NCI-H2029 (cell line): ENCODE results near the gene FGD1.
A peak's percentile ranks its signal among the peaks of the same experiment; 100 is the strongest.
"Not testable (repeated sequence)": the region's sequence is repeated elsewhere in the genome, so short reads cannot be mapped to it uniquely, and the experiment has no call there.

Experiments
- DNase-seq: peaks from one replicate; lab custom pipeline; 2025; lab: John Stamatoyannopoulos, UW

The FGD1 gene

GRCh38 chrX:54495814-54496516 lies at the start of gene FGD1:
Gene FGD1 (minus strand): TSS chrX:54496234. CDS start chrX:54495432, 802 bp downstream.
- DNase-seq = peak; percentile 34

DNA sequence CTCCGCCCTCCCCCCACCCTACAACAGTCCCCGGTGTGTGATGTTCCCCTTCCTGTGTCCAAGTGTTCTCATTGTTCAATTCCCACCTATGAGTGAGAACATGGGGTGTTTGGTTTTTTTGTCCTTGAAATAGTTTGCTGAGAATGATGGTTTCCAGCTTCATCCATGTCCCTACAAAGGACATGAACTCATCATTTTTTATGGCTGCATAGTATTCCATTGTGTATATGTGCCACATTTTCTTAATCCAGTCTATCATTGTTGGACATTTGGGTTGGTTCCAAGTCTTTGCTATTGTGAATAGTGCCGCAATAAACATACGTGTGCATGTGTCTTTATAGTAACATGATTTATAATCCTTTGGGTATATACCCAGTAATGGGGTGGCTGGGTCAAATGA lies 46.2 kb upstream of the FGD1 start:
- DNase-seq = not testable (repeated sequence)

DNA sequence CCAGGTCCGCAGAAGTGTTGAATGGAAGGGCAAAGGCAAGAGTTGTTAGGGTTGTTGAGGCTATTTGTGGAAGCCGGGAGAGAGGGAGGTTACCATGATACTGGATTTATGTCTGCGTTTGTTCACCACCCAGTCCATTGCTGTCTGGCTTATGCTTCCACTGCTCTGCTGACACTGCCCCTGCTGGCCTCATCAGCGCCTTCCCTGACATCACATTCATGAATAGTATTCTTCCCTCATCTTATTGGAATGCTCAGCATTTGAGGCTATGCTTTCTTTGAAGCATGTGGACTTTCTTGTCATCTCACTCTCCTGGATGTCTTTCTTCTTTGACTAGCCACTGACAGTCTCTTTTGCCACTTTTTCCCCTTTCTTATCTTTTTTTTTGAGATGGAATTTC lies 44.3 kb upstream of the FGD1 start:
- no peak for DNase-seq

DNA sequence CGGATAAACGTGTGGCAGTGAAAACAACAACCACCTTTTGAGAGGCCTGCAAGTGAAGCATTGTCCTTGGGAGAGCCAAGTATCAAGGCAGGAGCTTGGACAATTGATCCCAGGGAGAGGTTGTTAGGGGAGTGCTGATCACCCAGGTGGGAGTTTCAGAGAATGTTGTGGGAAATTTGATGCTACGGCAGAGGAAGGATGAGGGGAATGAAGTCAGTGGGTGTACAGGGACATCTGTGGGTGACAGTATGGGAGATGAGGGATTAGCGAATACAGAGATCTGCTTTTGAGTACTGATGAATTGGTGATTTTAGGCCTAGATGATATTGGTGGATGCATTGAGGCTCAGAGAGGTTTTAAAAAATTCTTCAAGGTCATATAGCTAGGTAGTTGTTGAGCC lies 38.2 kb upstream of the FGD1 start:
- DNase-seq = no peak

DNA sequence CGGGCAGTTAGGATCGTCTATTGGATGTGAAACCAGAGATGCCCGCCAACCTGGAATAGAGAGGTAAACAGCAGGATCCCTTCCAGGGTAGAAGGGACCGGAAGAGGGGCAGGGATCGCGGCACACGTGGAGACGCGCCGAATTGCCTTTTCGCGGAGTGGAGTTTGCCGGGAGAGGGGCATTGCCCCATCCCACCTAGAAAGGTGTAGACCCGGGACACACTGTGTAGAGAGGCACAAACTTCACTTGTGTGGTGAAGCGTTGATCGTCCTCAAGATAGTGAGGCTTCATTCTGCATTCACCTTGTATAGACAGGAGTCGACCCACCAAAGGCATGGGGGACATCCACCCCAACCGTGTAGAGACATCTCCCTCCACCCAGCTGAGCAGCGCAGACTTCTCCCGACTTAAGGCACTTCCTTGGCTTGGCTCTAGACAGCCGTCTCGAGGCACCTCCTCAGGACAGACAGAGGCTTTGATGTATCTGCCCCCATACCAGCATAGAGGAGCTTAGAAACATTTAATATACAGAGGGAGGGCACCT lies 34.4 kb upstream of the FGD1 start:
- no peak for DNase-seq

DNA sequence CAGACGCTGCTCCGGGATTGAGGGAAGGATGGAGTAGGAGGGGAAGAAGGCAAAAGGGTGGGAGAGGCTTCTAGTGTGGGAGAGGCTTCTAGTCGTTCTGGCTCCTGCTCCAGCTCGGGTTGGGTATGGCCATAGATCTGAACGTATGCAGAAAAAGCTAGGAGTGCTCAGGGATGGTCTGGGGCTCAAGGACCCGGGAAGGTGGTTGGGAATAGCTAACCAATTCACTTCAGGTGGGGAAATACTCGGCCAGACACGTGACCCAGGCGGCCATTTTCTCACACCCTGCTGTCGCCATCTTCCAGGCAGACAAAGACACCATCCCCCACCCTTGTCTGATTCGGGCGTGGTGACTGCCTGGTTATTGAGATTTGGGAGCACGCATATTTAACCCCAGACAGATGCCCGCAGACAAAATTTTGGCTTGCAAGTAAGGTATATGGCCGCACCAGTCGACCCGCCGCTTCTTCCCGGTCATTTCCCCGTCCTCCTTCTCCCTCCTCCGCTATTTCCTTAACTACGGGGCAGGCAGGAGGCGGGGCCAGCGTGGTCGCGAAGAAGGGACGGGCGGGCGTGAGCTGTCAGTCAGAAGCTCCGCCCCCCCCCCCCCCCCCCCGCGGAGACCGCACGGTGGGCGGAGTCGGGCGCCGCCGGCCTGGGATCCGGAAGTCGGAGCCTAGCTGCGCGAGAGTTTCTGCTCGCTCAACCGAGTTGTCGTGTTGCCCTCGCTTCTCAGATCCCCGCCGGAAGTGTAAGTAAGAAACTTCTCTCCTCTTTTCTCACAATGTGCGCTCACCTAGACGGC lies 33.7 kb upstream of the FGD1 start, which contains the start of gene GNL3L:
Gene GNL3L, plus strand, starts transcription at position 668 of the 805 bp plus-strand sequence. CDS start 2,348 bp downstream, outside the sequence.
- peak; percentile 79 for DNase-seq

DNA sequence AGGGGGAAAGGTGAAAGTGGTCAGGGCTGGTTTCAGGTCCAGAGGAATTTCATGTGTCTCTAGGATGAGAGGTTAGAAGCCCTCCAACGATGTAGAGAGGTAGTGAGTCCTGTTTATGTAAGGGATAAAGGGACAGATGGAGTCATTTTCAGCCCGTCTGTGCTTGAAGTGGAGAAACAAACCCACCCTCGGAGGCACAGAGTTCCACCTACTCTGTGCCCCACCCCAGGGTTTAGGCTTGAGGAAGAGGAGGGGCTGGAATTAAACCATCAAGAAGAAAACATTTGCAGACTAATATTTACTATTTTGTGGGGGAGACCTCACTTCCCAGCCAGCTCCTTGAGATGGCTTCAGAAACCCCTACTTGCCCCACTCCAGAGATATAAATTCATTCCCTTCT lies 33.1 kb upstream of the FGD1 start:
- no peak for DNase-seq

GRCh38 chrX:54509400-54509799 lies 13.4 kb upstream of the FGD1 start:
- DNase-seq = no peak

- DNase-seq = no peak
Observed at GRCh38 chrX:54496936-54497335, 902 bp upstream of the FGD1 start.

- no peak for DNase-seq
Observed at GRCh38 chrX:54496517-54496852, 451 bp upstream of the FGD1 start.

DNA sequence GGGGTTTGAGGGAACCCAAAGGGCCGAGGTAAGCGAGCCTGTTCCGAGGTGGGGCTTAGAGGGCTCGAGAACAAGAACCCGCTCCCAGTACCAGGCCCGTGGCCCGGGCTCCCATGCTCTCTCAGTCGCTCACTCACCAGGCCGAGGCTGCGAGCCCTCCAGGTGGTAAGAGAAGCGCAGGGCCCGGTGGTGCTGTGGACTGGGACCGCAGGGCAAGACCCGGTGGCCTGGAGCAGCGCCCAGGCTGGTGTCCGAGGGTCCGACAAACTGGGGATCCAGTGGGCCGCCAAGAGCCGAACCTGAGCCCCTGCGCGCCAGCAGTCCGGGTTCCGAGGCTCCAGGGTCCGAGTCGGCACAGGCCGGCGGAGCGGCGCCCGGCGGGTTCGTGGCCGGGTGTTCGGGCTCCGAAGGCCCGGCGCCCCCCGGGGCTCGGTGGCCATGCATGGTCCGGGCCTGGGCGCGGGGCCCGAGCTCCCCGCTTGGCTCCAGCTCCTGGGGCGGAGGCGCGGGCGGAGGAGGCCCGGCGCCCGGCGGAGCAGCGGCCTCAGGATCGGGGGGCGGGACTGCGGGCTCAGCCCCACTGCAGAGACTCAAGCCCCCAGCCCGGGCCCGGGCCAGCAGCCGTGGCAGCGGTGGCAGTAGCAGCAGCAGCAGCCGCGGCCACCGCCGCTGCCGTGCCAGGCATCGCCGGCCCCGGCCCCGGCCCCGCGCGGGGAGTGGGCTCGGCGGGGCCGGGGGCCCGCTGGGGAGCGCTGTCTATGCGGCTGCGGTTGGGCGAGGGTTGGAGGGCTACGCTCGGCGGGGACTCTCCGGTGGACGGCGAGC lies 833 bp downstream of the FGD1 start:
- DNase-seq = no peak

GRCh38 chrX:54494166-54494988 lies 1.7 kb downstream of the FGD1 start:
- no peak for DNase-seq

DNA sequence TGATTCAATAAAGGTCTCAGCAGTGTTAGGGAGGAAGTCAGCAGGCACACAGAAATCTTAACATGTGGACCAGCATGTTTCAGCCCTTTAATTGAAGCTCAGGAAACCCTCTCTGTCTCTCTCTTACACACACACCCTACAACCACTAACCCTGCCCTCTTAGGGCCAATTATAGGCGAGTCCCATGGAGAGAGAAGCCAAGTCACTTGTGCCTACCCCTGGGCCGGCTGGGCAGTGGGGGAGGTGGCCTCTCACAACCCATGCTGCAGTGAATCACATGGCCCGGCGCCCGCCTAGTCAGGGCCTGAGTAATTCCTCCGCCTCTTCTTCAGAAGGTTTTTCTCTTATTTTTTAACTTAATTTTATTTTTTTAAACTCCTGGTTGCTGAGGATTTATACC lies 3.7 kb downstream of the FGD1 start:
- no peak for DNase-seq

DNA sequence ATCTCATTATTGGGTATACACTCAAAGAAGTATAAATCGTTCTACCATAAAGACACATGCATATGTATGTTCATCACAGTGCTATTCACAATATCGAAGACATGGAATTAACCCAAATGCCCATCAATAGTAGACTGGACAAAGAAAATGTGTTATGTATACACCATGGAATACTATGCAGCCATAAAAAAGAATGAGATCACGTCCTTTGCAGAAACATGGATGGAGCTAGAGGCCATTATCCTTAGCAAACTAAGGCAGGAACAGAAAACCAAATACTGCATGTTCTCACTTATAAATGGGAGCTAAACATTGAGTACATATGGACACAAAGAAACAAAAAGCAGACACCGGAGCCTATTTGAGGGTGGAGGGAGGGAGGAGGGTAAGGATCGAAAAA lies 6.2 kb downstream of the FGD1 start:
- not testable (repeated sequence) for DNase-seq

- DNase-seq = no peak
Observed at GRCh38 chrX:54484666-54485065, 11.4 kb downstream of the FGD1 start.

DNA sequence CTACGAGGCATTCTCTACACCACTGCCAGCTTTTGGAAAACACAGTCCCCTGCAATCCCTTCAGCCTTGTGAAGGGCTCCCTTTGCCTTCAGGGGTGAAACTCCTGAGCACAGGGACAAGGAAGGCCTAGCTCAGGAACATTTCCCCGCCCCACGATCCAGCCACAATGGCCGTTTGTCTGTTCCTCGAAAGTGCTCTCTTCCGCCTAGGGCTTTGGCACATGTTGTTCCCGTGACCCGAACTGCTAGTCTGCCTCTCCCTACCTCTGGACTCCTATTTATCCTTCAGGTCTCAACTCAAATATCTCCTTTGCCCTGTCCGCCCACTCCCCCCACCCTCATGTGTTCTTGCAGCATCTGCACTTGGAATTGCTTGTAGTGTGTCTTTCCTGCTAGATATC lies 12.1 kb downstream of the FGD1 start:
- no peak for DNase-seq

DNA sequence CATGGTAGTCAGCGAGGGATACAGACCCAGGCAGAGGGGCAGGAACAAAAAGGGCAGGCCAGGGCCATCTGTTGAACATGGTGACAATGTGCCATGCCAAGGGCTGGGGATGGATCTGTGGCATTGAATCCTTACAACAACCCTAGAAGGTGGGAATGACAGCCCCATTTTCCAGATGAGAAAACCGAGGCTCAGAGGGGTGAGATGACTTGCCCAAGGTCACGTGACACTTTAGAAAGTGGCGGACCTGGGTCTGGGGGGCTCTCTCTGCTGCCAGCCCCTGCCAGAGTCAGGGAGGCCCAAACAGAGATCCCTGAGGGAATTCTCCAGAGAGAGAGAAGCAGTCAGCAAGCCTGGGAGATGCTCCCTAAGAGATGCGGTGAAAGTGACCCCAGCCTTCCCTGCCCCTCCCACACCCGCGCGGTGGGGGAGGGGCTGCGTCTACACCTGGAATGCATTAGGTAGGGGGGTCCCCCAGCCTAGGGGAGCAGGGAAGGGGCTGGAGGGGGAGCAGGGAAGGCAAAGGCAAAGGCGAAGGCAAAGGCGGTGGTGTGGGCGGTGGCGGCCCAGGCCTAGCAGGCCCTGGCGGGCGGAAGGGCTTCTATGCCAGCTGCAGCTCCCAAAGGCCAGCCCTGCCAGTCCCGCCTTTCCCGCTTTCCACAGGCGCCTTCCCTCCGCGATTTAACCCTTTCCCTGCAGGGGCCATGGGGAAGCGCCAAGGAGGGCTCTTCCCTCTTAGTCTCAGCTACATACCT lies 13.0 kb downstream of the FGD1 start:
- no peak for DNase-seq

DNA sequence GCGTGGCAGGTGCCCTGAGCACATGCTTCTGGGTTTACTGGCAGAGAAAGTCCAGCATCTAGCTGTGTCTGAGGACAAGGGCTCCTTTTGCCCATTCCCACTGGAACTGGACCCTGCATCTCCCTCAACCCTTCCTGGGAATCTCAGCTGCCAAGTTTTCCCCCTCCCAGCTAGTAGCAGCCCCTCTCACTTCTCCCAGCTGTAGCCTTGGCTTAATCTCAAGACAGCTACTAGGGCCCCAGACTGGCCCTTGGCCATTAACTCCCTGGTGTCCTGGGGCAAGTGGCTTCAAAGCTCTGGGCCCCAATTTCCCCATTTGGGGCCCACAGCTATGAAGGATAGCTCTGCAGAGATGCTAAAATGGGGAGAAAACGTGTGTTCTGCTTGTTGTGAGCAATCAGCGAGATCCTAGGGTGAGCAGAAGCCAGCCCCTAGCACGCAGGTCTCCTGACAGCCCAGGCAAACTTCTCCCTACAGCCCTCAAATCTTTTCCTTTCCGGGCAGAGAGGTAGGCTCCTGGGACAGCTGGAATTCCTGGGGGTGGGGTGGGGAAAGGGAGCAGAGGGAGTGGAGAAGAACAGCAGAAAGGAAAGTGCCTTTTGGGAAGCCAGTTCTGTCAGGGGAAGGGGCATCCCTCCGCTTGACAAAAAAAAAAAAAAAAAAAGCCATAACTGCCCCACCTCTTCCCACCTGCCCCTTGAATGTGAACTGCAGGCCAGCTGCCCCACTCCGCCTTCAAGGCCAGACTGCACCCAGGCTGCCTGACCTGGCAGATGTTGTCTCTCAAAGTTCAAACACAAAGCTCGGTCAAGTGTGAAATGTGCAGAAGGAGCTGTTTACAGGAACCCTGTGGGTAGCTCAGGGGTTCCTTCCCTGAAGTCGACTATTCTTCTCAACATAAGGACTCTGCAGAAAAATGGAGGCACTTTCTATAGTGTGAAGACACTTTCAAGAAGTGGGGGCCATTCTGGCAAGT lies 16.6 kb downstream of the FGD1 start:
- no peak for DNase-seq
